ENCODE measurements around the gene CABP2.

CABP2 gene

DNA sequence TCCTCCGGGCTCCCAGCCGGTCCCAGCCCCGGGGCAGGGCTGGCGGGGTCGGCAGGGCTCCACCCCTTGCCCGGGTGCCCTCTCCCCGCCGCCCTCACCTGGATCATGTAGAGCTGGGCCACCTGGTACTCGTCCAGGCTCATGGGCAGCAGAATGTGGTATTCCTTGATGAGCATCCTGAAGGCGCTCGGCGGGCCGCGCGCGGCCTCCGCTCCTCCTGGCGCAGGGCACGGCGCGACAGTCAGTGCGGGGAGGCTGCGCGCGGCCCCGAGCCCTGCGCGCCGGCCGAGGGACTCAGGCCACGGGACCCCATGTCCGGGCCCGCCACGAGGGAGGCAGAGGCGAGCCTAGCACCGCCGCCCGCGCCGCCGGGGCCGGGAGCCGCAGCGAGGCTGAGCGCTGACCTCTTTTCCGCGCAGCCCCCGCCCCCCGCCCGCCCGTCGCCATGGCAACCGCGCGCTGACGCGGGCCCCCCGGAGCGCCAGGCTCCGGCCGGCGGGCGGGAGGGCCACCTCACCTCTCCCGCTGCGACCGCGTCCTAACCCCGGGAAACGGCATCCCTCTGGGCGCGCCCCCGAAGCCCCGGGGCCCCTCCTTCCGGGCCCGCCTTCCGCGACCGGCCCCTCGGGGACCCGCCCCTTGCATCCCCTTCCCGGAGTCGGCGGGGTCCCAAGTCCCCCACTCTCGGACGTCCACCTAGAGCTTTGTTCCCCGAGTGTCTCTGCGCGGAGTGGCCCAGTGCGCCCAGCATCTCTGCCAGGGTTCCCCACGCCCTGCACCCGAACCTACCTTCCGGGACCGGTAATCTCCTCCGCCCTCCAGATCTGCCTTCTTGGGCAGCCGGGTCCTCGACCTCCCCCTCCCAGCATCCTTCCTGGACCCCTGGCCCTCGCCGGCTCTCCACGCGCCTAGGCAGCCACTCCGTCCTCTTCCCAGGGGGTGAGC is 19.0 kb downstream of the CABP2 start:
- H3K9ac ChIP-seq (ENCODE audit: low read length), result peak overlapping the region; percentile 51
- H3K4me3 ChIP-seq (ENCODE audit: low read length), result peak overlapping the region; percentile 85
- peak overlapping the region; percentile 33 for H3K27ac ChIP-seq (ENCODE audit: low read depth, low read length)
- H3K4me1 ChIP-seq (ENCODE audit: control insufficient read depth, insufficient read depth, low read length), result peaks cover 9% of the 10 kb centered on the region
- peaks cover 5% of the 10 kb centered on the region for H3K27me3 ChIP-seq (ENCODE audit: control insufficient read depth, insufficient read depth, low read length)
- no peaks in the 10 kb centered on the region for H3K36me3 ChIP-seq (ENCODE audit: control insufficient read depth, insufficient read depth, low read length)

DNA sequence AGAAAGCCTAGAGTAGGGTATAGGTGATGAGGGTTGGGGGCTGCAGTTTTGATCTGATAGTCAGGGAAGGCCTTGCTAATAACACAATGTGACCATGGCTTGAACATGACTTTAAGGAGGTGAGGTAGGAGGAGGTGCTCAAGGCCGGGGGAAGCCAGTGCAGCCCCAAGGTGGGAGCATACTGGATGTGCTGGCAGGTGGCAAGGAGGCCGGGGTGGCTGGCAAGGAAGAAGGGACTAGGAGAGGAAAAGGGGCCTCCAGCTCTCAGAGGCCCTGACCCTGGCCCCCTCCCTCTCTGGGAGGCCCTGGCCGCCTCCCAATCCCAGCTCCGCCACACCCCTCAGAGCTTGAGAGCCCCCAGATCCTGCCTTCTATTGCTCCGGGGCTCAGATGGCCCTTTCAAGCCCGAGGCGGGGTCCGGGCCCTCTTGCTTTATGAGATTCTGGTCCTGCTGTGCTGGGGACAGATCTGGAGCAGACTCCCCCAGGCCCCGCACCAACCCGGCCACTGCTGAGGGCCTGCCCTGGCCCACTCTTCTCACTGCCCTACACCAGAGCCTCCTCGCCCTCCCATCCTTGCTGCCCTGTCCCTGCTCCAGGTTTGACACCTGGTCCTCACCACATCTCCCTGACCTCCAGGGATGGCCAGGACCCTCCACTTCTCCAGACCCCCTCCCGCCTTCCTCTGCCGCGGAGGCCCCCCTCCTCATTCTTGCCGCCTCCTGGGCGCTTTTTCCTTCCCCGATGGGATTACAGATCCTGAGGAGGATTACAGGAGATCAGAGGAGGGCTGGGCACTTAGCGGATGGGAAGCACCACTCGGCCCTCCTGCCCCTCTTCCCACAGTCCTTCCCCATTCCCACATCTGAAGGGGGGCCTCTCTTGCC is 19.9 kb downstream of the CABP2 start:
- Histone ChIP-seq H3K9ac (ENCODE audit: low read length) (no peak overlapping the region), H3K4me1 (ENCODE audit: control insufficient read depth, insufficient read depth, low read length) (peaks cover 9% of the 10 kb centered on the region), H3K4me3 (ENCODE audit: low read length) (peak overlapping the region; percentile 52), H3K27me3 (ENCODE audit: control insufficient read depth, insufficient read depth, low read length) (peaks cover 5% of the 10 kb centered on the region), H3K27ac (ENCODE audit: low read depth, low read length) (no peak overlapping the region), H3K36me3 (ENCODE audit: control insufficient read depth, insufficient read depth, low read length) (peaks cover 3% of the 10 kb centered on the region)

DNA sequence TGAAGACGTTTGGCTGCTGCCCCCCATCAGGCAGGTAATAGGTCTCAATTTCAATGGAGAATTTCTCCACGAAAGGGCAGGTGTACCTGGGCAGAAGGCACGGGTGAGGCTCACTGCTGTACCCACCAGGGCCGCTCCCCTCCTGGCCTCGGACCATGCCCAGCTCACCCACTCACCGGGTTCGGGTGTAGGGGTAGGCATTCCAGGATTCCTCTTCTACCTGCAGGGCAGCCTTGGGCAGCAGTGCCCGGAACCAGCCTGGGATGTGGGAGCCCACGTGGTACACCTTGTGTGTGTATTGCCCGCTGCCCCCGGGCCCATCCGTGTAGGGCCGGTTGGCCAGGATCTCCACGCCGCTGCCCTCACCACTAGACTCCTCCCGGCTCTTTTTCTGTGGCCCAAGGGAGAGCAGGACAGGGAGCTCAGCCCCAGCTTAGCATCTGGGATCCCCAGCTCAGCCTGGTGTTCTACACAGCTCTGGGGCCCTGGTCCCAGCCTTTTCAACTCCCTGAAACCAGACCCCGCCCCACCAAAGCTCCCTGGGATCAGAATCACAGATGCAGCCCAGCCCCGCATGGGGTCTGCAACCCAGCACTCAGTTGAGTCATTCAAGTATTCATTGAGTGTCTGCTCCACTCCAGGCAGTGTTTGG is 20.8 kb downstream of the CABP2 start:
- H3K9ac ChIP-seq (ENCODE audit: low read length), result no peak overlapping the region
- peaks cover 3% of the 10 kb centered on the region for H3K36me3 ChIP-seq (ENCODE audit: control insufficient read depth, insufficient read depth, low read length)
- peaks cover 3% of the 10 kb centered on the region for H3K27me3 ChIP-seq (ENCODE audit: control insufficient read depth, insufficient read depth, low read length)
- no peak overlapping the region for H3K27ac ChIP-seq (ENCODE audit: low read depth, low read length)
- peaks cover 9% of the 10 kb centered on the region for H3K4me1 ChIP-seq (ENCODE audit: control insufficient read depth, insufficient read depth, low read length)
- no peak overlapping the region for H3K4me3 ChIP-seq (ENCODE audit: low read length)

DNA sequence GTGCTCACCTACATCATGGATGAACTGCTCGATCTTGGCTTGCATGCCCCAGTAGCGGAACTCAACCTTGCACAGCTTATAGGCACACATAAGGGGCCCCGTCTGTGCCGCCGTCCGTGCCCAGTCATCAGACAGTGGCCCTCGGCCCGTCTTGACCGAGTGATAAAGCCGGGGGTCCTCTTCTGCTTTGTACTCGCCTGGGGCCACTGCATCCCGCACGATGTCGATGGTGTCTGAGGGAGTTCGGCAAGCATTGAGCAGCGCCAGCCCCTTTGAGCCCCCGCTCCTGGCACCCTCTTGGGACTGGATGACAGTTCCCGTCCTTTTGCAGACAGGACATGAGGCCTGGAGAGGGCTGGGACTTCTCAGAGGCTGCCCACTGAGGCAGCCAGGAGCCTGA is 21.4 kb downstream of the CABP2 start:
- Histone ChIP-seq H3K4me1 (ENCODE audit: control insufficient read depth, insufficient read depth, low read length) (peaks cover 9% of the 10 kb centered on the region), H3K27ac (ENCODE audit: low read depth, low read length) (no peak overlapping the region), H3K9ac (ENCODE audit: low read length) (no peak overlapping the region), H3K27me3 (ENCODE audit: control insufficient read depth, insufficient read depth, low read length) (peaks cover 3% of the 10 kb centered on the region), H3K4me3 (ENCODE audit: low read length) (no peak overlapping the region), H3K36me3 (ENCODE audit: control insufficient read depth, insufficient read depth, low read length) (peaks cover 3% of the 10 kb centered on the region)

DNA sequence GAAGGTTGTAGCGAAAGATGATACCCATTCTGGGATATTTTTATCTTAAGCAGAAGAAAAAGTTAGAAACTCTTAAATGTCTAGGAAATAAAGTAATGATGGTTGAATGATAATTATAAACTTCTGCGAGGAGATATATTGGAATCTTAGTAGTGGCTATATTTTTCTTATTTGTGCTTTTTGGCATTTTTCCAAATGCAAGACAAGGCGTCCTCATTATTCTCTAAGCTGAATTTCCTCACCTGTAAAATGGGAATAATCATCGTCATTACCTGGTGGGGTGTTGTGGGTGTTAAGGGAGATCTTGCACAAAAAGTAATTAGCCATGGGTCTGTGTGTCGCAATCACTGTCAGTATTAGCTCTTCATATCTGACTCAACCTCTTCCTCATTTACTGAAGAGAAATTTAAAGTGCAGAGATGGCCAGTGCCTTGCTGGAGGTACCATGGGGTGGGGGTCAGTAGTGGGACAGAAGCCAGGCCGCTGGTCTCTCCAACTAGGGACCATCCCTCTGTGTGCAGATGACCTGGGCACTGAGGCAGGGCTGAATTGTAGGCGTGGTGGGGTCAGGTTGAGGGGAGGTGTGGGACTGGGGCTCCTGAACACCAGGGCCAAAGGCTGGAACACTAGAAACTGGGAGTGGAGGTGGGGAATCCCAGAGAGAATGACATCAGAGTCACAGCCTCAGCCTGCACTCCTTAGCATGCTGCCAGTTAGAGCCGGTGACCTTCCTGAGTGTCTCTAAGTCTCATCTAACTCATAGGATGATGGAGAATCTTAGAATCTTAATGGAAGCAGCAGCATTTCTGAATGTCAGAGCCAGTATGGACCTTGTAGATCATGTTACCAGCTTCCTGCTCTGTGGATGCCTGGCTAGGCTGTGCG is 22.2 kb downstream of the CABP2 start:
- H3K4me3 ChIP-seq (ENCODE audit: low read length), result no peak overlapping the region
- no peak overlapping the region for H3K9ac ChIP-seq (ENCODE audit: low read length)
- H3K4me1 ChIP-seq (ENCODE audit: control insufficient read depth, insufficient read depth, low read length), result peaks cover 9% of the 10 kb centered on the region
- peaks cover 3% of the 10 kb centered on the region for H3K27me3 ChIP-seq (ENCODE audit: control insufficient read depth, insufficient read depth, low read length)
- peaks cover 6% of the 10 kb centered on the region for H3K36me3 ChIP-seq (ENCODE audit: control insufficient read depth, insufficient read depth, low read length)
- H3K27ac ChIP-seq (ENCODE audit: low read depth, low read length), result no peak overlapping the region

DNA sequence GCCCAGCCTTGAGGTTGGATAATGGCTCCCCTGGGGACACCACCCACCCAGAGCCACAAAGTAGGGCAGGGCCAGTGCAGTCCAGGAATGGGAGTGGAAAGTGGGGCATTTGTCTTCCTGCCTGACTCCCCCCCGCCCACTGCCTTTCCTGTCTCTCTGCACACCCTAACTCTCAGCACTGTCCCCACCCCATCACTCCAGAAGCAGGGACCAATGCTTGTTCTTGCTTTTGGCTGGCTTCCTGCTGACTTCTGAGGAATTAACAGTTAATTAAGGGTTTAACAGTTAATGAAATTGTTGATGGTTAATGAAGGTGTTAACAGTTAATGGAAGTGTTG is 22.8 kb downstream of the CABP2 start:
- Histone ChIP-seq H3K36me3 (ENCODE audit: control insufficient read depth, insufficient read depth, low read length) (peaks cover 6% of the 10 kb centered on the region), H3K27me3 (ENCODE audit: control insufficient read depth, insufficient read depth, low read length) (peaks cover 3% of the 10 kb centered on the region), H3K9ac (ENCODE audit: low read length) (no peak overlapping the region), H3K4me3 (ENCODE audit: low read length) (no peak overlapping the region), H3K27ac (ENCODE audit: low read depth, low read length) (no peak overlapping the region), H3K4me1 (ENCODE audit: control insufficient read depth, insufficient read depth, low read length) (peaks cover 3% of the 10 kb centered on the region)

DNA sequence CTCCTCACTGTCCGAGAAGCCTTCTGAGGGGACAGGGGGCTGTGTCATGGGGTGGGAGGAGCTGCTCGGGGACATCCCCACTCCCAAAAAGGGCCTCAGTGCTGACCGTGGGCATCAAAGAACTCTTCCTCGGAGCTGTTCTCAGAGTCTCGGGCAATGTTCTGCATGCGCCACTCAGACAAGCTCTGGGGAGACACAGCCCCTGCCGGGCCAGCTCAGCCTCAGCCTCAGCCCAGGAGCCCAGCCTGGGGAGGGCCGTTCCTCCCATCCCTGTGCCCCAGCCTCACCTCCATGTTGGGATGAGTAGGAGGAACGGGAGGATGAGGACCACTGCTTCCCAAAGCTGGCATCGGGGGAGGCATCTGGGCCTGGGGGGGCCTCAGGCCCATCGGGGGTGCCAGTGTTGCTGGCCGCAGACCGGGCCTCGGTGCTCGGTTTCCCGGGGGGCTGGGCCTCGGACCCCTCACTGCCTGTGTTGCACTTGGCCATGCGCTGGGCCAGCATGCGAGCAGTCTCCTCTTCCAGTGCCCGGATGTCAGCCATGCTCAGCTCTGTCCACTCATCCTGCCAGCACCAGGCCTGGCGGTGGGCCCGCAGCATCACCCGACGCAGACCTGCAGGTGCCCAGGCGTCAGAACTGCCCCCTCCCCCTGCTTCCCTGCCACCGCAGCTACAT is 23.3 kb downstream of the CABP2 start:
- H3K9ac ChIP-seq (ENCODE audit: low read length), result no peak overlapping the region
- no peak overlapping the region for H3K4me3 ChIP-seq (ENCODE audit: low read length)
- peaks cover 3% of the 10 kb centered on the region for H3K27me3 ChIP-seq (ENCODE audit: control insufficient read depth, insufficient read depth, low read length)
- peaks cover 2% of the 10 kb centered on the region for H3K4me1 ChIP-seq (ENCODE audit: control insufficient read depth, insufficient read depth, low read length)
- H3K27ac ChIP-seq (ENCODE audit: low read depth, low read length), result no peak overlapping the region
- peaks cover 6% of the 10 kb centered on the region for H3K36me3 ChIP-seq (ENCODE audit: control insufficient read depth, insufficient read depth, low read length)

DNA sequence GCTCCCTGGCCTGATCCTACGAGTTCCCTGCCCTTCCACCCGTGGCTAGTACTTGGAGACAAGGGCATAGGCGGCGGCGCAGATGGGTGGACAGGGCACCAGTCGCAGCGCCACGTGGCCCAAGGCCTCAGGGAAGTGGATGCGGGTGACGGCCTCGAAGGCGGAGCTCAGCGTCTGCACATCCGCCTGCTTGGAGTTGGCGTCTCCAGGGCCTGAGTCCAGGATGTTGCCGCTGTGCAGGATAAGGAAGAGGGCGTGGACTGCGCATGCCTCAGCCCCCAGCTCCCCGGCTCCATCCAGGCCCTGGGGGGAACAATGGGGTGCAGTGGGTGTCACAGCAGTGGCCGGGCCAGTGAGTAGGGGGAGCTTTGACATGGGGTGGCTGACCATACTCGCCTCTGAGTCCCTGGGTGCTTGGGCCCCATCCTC is 24.7 kb downstream of the CABP2 start:
- Histone ChIP-seq H3K4me3 (ENCODE audit: low read length) (no peak overlapping the region), H3K27ac (ENCODE audit: low read depth, low read length) (no peak overlapping the region), H3K27me3 (ENCODE audit: control insufficient read depth, insufficient read depth, low read length) (no peaks in the 10 kb centered on the region), H3K4me1 (ENCODE audit: control insufficient read depth, insufficient read depth, low read length) (no peaks in the 10 kb centered on the region), H3K9ac (ENCODE audit: low read length) (no peak overlapping the region), H3K36me3 (ENCODE audit: control insufficient read depth, insufficient read depth, low read length) (peaks cover 6% of the 10 kb centered on the region)

DNA sequence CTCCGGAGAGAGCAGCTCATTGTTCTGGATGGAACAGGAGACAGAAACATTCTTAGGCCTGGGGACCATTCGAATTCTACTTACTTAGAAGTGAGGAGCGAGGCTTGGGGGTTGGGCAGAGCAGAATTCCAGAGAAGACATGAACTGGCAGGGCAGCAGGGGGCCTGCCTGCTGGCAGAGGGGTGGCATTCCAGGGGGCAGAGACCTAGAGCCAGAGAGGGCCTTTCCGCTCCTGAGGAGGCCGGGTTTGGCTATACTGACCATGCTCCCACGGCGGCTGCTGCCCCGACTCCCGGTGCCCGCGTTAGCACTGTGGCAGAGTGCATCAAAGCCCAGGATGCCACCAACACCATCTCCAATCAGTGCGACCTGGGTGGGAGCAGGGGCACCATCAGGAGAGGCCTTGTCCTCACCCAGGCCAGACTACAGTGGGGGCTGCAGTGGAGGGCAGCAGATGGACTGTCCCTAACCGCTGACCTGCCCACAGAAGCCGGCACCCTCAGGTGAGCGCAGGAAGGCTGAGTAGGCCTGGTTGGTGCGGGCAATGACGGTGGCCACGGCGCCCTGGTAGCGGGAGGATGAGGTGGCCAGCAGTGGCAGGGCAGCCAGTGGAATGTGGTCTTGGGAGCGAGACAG is 25.5 kb downstream of the CABP2 start:
- no peaks in the 10 kb centered on the region for H3K4me1 ChIP-seq (ENCODE audit: control insufficient read depth, insufficient read depth, low read length)
- no peaks in the 10 kb centered on the region for H3K27me3 ChIP-seq (ENCODE audit: control insufficient read depth, insufficient read depth, low read length)
- H3K9ac ChIP-seq (ENCODE audit: low read length), result no peak overlapping the region
- H3K27ac ChIP-seq (ENCODE audit: low read depth, low read length), result no peak overlapping the region
- H3K36me3 ChIP-seq (ENCODE audit: control insufficient read depth, insufficient read depth, low read length), result peaks cover 6% of the 10 kb centered on the region
- no peak overlapping the region for H3K4me3 ChIP-seq (ENCODE audit: low read length)

DNA sequence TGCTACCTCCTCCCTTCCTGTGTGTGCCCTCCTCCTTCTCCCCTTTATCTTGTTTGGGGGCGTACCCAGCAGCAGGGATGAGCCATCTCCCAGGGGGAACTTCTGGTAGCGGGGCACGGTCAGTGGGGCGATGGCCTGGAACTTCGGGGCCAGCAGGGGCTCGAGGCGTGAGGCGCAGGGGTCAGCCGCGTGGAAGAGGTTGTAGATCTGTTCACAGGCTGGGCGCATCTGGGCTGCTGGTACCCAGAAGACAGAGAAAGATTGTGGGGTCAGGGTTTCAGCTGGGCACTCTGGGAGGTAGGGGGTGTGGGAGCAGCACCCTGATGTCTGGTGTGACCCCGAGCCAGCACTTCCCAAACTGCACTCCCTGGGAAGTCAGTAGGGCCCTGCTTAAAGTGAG is 27.1 kb downstream of the CABP2 start:
- H3K27ac ChIP-seq (ENCODE audit: low read depth, low read length), result no peak overlapping the region
- no peak overlapping the region for H3K4me3 ChIP-seq (ENCODE audit: low read length)
- H3K36me3 ChIP-seq (ENCODE audit: control insufficient read depth, insufficient read depth, low read length), result peaks cover 6% of the 10 kb centered on the region
- H3K4me1 ChIP-seq (ENCODE audit: control insufficient read depth, insufficient read depth, low read length), result no peaks in the 10 kb centered on the region
- H3K27me3 ChIP-seq (ENCODE audit: control insufficient read depth, insufficient read depth, low read length), result no peaks in the 10 kb centered on the region
- H3K9ac ChIP-seq (ENCODE audit: low read length), result no peak overlapping the region

Data from rectal smooth muscle tissue (tissue), 1 donor.